Measurements from ENCODE around the gene NACC2.
"Not testable (repeated sequence)": the region's sequence is repeated elsewhere in the genome, so short reads cannot be mapped to it uniquely, and the experiment has no call there.

NACC2 gene

DNA sequence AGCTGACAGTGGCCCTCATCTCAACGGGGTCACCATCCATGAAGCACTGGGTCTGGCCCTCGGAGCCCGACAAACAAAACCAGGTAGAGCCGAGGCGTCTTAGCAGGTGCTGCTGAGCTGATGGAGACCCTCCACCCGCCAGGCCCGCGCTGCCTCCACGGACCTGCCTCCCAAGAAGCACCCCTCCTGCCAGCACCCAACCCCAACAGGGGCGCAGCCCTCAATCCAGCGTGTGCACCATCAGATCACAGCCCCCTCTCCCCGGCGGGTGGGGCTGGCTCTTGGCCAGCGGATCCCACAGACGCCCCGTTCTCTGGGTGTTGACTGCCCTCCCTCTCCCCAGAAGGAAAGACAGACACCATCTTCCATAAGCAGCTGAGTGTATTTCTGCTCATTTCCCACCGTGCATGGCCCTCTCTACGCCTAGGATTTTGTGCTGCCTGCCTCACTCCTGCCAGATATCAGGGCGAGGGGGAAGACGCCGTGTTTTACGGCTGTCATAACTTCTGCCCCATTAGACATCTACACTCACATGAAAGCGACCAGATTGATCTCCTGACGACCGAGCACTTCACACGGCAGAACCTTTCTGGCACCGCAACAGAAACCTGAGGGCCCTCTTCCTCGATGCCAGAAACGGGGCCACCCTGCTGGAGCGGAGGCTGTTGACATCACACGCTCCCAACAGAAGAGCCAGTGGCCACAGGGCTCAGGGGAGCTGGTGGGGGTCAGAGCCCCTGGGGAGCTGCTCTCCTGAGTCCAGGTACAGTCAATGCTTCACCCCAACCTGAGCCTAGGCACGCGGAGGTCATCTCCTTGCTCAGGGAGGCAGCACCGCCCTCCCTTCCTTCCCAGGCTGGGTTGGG is 12.4 kb downstream of the NACC2 start:
- no peak for DNase-seq (ENCODE audit: low read depth in 3 of 3, low spot score in 1 of 3)

DNA sequence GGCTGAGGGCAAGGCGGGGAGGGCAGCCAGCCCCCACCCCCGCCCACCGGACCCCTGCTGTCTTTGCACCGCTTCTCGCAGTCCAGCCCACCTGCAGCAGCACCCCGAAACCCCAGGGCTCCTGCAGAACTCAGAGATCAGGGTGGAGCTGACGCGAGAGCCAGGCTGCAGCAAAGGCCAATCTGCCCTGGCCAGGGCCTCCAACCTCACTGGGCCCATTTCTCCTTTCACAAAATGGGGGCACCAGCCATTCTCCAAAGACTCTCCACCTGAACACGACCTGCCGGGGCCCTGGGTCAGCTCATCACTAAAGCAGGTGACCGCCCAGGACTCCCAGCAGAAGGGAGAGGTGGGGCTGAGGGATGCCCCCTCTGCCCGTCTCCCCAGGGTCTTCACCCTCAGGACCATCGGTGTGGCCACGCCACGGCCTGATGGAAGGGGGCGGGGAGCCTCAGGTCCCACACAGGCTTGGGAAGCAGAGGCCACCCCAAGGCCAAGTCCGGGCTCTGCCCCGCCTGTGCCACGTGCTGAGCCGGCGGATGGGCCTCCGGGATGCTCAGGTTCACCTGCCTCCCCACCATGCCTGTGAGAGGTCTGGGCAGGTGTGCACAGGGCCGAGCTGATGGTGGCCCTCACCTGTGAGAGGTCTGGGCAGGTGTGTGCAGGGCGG is 13.1 kb downstream of the NACC2 start:
- DNase-seq (ENCODE audit: low read depth in 3 of 3, low spot score in 1 of 3), result no peak

DNA sequence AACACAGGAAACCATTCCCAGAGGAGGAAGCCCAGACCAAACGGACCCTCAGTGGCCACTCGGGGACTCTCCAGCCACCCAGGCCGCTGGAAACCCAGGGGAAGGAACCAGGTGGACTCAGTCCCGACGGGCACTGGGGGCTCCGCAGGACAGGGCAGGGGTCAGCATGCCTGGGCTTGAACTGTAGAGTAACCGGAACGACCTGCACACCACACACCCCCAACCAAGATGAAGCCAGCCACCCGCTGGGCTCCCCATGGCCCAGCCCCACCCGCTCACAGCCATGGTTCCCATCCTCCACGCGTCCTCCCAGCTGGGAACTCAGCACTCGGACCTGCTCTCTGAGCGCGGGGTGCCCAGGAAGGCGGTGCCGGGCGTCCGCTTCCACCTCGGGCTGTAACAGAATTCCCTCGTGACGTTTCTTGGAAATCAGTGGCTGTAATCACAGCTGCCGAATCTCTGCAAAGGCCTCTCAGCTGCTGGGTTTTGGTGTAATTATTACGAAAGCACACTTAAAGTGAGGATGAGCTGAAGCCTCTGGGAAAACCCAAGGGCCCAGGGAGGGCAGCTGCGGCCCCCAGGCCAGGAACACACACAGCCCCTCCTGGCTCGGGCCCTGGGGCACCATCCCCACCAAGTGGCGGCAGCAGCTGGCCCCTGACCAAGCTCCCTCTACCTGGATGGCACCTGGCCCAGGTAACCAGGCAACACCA is 13.8 kb downstream of the NACC2 start:
- no peak for DNase-seq (ENCODE audit: low read depth in 3 of 3, low spot score in 1 of 3)

DNA sequence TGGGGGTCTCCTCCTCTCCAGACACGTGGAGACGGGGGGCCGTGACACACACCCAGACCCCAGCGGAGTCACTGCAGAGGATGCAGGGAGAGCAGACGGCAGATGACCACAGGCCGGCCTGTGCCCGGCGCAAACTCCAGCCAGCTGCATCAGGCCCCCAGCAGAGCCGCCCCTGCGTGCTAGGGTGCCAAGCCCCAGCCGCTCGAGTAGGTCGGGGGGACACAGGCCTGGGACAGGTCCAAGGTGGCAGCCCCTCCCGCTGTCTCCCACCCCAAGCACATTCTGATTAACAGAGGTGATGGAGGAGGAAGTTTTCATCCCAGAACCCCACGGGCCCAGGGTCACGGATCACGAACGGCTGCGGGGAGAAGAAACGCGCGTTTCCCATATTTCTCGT is 14.4 kb downstream of the NACC2 start:
- no peak for DNase-seq (ENCODE audit: low read depth in 3 of 3, low spot score in 1 of 3)

DNA sequence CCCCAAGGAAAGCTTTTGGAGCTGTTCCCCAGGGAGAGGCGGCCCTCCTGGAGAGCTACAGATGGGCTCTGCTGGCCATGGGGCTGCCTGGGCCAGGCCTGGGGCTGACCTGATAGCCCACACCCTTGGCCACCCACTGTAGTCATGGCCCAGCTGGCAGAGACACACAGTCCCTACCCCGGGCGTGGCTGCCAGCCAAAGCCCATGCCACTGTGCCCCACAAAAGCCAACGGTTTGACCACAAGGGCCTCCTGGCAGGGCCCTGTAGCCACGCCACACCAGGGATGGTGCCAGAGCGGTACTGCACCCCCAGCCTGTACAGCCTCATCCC is 15.2 kb downstream of the NACC2 start:
- no peak for DNase-seq (ENCODE audit: low read depth in 3 of 3, low spot score in 1 of 3)

DNA sequence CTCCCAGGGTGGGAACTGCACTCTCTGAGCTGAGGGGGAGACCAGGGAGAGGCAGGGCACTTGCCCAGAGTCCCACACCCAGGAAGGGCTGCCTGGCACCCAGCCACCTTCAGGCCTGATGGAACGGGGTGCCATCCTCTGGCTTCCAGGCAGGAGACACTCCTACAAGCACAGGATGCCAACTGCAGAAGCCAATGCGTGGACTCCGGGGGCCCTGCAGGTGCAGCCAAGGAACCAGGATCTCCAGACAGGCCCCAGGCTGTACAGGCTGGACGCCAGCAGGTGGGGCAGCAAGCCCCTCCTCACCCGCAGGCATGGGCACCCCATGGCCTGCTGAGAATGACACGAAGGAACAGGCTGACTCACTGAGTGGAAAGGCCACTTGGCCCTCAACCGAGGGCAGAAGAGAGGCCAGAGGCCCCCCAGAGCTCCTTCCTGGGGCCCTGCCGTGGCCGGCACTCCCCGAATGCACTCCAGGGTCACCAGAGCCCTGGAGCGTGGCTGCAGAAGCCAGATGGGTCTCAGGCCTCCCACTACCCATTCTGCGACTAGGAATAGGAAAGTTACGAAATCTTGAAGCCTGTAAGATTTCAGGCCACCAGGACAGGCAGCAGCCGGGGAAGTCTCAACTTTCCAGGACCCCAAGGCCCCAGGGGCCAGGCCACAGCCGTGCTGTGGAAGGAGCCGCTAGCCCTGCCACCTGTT is 15.7 kb downstream of the NACC2 start:
- no peak for DNase-seq (ENCODE audit: low read depth in 3 of 3, low spot score in 1 of 3)

DNA sequence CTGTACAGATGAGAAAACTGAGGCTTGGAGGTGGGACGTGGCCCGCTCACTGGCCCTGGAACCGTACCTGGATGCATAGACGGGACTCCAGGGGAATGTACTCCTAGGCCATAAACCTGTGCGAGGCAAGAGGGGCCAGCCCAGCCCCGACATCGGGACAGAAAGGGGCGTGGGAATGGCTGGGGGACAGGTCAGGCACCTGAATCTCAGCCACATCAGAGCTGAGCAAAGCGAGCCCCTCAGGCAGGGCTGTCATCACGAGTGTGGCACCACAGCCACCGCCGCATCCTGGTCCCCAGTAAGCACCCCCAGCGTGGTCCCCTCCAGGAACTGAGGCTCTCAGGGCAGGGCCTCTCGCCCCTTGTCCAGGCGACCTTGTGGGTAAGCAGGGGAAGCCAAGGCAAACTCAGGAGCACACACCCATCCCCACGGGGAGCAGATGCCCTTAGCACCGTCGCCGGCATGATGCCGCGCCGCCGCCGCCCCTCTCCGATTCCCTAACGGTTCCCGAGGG is 16.5 kb downstream of the NACC2 start:
- no peak for DNase-seq (ENCODE audit: low read depth in 3 of 3, low spot score in 1 of 3)

DNA sequence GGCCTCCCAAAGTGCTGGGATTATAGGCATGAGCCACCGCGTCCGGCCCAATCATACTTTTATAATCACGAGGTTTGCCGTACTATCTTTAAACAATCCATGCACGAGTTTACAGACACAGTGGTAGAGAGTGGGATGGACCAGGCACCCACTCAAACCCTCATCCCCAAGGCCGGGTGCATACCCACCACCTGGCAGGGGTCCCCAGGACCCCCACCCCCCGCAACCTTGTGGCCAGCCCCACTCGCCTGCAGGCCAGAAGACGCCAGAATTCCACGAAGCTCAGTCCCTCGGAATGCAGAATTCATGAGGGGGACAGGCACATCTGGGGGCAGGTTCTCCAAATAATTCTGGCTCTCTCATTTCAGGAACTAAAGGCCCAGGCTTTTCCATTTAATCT is 17.1 kb downstream of the NACC2 start:
- DNase-seq (ENCODE audit: low read depth in 3 of 3, low spot score in 1 of 3), result no peak

DNA sequence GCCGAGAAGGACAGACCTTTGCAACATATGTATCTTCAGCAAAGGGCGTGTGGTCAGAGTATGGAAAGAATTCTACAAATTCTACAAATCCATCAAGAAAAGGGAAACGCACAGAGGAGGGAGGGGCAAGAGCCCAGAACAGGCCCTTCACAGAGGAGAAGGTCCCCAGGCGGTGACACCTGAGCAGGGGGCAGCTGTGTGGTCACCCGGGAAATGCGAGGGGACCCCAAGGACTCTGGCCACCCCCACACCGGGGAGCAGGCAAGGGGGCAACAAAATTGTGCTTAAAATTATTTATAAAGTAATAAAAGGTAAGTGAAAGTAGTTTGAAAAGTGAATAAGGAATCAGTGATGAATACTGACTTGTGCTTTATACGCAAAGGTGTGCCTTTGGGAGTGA is 17.6 kb downstream of the NACC2 start:
- no peak for DNase-seq (ENCODE audit: low read depth in 3 of 3, low spot score in 1 of 3)

DNA sequence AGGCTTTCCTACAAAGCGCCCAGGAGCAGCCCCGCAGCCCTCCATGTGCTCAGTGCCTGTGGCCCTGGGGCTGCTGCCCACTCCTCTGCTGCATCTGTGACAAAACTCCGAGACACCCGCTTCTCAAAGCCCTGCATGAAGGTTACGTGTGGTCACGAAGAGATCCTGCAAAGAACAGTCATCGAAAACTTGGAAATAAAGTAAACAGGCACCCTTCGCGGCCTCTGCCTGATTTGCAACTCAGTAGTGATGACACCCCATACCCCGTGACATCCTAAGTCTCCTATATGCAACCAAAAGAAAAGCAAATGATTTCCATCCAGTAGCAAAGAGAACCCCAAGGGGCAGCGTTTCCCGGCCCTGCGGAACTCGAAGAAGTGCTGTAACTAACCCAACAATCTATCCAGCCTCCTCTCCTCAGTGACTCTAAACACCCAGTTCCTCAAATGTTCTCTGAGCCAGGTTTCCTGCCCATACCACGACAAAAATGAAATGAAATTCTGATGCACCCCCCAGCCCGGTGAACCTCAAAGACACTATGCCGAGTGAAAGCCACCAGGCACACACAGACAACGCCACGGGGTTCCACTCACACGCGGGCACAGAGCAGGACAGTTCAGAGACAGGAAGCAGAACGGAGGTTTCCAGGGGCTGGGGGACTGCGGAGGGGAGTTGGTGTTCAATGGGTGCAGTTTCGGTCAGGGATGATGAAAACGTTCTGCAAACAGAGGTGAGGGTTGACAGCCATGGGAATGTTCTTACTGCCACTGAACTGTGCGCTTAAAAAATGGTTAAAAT is 19.0 kb downstream of the NACC2 start:
- no peak for DNase-seq (ENCODE audit: low read depth in 3 of 3, low spot score in 1 of 3)

DNA sequence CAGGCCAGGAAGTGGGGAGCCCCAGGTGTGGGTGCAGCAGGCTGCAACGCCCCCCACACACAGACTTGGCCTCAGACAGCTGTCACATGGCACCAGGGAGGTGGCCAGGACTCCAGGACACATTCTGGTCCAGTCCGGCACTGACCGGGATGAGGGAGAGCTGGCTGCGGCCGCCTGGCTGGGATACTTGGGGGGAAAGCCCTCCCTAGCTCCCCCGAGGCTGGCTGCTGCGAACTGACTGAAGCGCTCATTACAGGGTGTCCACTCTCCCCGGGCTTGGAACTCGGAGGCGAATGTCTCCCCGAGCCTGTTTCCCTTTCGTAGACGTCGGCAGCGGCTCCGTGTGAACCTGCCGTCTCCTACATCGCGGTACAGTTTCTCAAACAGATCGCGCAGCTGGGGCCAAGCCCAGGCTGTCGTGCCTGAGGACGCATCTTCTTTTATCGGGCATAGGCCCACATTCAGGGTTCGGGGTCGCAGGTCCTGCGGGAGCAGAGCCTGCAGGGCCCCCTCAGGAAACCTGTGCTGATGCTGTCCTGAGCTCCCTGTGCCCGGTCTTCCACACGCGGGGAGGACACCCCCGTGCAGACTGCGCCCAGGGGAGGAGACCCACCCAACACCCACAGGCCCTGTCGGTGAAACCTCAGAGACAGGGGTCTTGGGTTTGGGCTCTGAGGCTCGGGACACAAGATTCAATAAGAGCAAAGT is 19.8 kb downstream of the NACC2 start:
- DNase-seq (ENCODE audit: low read depth in 3 of 3, low spot score in 1 of 3), result no peak

DNA sequence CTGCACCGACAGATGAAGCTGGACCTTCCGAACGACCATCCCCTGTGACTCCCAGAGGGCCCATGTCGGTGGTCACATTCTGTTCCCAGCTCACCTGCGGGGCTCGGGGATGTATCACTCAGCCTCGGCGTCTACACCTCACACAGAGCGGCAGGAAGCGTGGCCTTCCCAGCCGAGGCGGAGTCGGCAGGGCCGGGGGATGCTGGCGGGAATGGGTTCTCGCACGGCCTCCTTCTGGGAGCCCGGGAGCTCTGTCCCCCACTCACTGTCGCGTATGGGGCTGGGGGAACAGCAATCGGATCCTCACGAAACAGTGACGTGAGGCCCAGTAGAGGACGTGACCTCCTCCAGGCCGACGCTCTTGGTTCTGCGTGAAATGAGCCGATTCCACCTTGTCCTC is 20.4 kb downstream of the NACC2 start:
- no peak for DNase-seq (ENCODE audit: low read depth in 3 of 3, low spot score in 1 of 3)

DNA sequence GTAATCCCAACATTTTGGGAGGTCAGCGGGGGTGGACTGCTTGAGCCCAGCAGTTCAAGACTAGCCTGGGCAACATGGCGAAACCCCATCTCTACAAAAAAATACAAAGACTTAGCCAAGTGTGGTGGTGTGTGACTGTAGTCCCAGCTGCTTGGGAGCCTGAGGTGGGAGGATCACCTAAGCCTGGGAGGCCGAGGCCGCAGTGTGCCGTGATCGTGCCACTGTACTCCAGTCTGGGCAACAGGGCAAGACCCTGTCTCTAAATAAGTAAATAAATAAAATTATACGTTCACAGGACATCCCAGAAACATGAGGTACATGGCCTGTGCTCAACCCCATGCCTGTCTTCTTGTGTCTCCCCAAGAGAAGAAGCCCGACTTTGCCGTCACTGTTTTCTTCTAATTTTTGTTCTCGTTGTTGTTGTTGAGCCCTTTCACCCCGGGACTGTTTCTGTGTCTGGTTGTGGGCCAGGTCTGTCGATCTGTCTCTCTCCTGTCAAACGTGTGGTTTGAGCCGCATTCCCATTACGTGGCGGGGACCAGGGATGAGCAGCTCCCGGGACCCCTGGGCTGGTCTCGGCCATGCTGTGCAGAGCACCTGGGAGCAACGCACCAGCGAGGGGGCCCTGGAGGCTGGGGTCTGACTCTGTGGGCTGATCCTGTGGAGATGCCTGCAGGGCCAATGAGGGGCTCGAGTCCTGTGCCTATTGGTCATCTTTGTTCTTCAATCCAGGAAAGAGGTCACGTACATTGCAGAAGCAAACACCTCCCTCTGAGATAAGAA is 32.2 kb downstream of the NACC2 start:
- DNase-seq (ENCODE audit: low read depth in 3 of 3, low spot score in 1 of 3), result no peak

DNA sequence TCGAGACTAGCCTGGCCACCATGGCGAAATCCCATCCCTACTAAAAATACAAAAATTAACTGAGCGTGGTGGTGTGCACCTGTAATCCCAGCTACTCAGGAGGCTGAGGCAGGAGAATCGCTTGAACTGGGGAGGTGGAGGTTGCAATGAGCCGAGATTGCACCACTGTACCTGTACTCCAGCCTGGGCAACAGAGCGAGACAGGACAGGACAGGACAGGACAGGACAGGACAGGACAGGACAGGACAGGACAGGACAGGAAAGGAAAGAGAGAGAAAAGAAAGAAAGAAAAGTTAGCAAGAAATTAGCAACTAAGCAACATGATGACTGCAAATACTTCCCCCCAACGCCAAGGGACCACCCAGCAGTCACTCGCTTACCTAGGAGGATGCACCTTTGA is 33.2 kb downstream of the NACC2 start:
- DNase-seq (ENCODE audit: low read depth in 3 of 3, low spot score in 1 of 3), result not testable (repeated sequence)

DNA sequence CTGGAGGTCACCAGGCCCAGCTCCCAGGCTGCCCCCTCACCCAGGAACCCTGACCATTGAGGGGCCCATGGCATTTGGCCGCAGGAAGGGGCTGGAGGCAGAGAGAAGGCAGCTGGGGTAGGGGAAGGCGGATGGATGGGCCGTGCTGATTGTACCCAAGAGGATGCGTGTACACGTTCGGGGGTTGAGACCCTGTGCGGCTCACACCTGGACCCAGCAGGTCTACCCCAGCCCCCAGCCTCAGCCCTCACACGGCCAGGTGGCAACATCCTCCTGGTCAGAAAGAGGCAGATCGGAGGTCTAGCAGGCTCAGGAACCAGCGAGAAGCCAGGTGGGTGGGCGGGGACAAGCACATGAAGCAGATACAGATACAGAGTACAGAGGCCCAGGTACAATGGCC is 33.7 kb downstream of the NACC2 start:
- DNase-seq (ENCODE audit: low read depth in 3 of 3, low spot score in 1 of 3), result no peak

DNA sequence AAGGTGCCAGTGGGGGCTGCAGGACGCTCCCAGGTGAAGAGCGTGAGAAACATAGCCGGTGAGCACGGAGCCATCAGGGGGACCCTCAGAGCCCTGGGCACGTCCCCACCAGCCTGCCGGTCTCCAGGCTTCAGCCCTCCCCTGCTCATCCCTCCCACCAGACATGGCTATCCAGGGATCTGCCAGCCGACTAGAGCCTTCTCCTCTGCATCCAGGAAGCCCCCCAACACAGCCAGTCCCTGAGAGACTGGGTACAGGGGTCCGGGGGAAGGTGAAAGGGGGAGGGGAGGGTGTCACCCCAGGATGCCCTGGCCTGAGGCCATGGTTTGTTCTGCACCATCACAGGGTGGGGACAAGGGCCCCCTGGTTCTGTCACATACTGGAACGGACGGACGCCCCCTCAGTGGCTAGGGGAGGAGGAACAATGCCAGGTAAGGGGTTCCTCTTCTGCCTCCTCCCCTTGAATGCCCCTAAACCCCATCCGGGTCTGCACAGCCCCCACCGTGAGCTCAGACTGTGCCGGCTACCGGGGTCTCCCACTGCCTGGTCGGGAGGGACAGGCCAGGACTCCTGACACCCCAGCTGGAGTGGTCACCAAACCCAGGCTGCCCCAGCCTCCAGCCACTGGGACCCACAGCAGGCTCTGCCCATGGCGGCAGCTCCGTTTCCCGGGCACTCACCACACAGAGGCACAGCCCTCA is 34.3 kb downstream of the NACC2 start:
- DNase-seq (ENCODE audit: low read depth in 3 of 3, low spot score in 1 of 3), result no peak

DNA sequence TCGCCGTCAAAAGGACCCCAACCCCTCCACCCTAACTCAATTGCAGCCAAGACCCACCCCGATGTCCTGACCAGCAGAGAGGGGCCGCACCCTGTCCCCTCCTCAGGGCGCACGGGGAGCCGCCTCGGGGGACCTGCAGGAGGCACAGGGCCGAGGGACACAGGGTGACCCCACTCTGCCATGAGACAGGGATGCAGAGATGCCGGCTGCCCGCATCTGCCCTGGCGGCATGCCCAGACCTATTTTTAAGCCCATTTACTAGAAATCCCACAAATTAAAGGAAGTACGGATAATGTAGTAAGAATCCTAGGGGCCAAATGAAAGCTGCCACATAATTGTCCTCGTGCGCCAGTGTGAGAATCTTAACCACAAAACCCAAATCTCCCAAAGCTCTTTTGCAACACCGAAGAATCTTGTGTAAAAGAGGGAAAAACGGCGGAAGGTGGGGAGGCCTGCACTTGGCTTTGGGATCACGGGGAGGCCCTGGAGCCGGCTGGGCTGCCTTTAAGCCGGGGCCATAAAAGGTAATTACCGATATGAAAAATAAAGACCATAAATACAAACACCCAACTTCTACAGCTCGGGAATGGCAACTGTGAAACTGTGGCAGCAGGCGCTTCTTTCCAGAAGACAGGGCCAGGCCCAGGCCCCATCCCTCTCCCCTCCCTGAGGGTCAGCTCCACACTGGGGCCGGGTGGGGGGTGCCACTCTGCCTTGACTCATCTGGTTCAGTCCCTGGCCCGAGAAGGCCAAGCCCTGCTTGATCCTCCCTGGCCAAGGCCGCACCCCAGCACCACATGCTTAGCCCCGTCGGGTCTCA is 35.0 kb downstream of the NACC2 start:
- DNase-seq (ENCODE audit: low read depth in 3 of 3, low spot score in 1 of 3), result no peak

DNA sequence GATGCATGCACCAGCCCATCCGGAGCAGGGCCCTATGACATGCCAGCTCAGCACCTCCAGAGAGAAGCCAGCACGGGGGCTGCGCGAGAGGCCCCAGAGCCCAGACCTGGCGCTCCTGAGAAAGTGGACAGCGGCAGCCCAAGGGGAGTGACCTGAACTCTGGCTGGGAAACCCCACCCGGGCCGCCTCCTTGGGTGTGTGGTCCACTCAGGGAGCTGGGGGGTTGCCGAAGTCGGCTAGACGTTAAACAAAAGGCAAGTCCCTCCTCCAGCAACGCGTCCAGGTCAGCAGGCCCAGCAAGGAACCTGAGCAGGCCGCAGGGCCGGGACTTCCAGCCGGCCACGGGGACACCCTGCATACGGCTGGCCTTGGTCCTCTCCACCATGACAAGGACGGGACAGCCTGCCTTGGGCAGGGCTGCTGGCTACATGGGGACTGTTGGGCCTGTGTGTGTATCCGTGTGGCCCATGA is 35.7 kb downstream of the NACC2 start:
- no peak for DNase-seq (ENCODE audit: low read depth in 3 of 3, low spot score in 1 of 3)

Data from stimulated activated CD4-positive, alpha-beta T cell treated with anti-CD3 and anti-CD28 coated beads, TNF-alpha, amount 100 ng/mL, for 1 hour (primary cell).